ENCODE data around the gene KDM6A. TPM values are rescaled to one million over a fixed set of nuclear protein-coding genes. Genes with fewer than 3 reads are reported as not detected.

The KDM6A gene
- total and polyA plus RNA-seq, 4 donors = 6.3 to 42.3 (median 22.5) TPM

DNA sequence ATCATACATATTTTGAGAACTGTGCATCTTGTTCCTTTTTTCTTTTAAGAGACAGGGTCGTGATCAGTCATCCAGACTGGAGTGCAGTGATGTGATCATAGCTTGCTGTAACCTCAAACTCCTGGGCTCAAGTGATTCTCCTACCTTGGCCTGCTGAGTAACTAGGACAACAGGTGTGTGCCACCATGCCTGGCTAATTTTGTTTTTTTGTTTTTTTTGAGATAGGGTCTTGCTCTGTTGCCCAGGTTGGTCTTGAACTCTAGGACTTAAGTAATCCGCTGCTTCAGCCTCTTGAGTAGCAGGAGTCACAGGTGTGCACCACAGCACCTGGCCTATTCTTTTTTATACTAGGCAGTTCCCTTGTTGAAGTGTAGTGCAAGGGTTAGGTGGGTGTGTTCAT, 24.6 kb downstream of the KDM6A start:
- no peaks in the 10 kb centered on the region for H3K4me1 ChIP-seq (ENCODE audit: control insufficient read depth in 1 of 2, insufficient read depth in 2 of 2, low read length in 2 of 2)
- no peaks in the 10 kb centered on the region for H3K27me3 ChIP-seq (ENCODE audit: control insufficient read depth in 1 of 2, insufficient read depth in 2 of 2, low read length in 1 of 2)
- 97% methylated on average over 2 of the region's 2 CpGs for WGBS, 2 donors
- no peak overlapping the region for H3K4me3 ChIP-seq (ENCODE audit: low read length in 2 of 2)
- H3K36me3 ChIP-seq (ENCODE audit: control insufficient read depth in 1 of 2, insufficient read depth in 2 of 2, low read length in 1 of 2) = no peaks in the 10 kb centered on the region
- no peak for ATAC-seq (ENCODE audit: low FRiP score)
- intact Hi-C loops (cut with DNase I) = no loop called here
- DNase-seq = no peak
- H3K27ac ChIP-seq (ENCODE audit: low read depth in 1 of 2, low read length in 2 of 2) = no peak overlapping the region
- H3K9me3 ChIP-seq (ENCODE audit: control insufficient read depth, low read length) = no peaks in the 10 kb centered on the region

DNA sequence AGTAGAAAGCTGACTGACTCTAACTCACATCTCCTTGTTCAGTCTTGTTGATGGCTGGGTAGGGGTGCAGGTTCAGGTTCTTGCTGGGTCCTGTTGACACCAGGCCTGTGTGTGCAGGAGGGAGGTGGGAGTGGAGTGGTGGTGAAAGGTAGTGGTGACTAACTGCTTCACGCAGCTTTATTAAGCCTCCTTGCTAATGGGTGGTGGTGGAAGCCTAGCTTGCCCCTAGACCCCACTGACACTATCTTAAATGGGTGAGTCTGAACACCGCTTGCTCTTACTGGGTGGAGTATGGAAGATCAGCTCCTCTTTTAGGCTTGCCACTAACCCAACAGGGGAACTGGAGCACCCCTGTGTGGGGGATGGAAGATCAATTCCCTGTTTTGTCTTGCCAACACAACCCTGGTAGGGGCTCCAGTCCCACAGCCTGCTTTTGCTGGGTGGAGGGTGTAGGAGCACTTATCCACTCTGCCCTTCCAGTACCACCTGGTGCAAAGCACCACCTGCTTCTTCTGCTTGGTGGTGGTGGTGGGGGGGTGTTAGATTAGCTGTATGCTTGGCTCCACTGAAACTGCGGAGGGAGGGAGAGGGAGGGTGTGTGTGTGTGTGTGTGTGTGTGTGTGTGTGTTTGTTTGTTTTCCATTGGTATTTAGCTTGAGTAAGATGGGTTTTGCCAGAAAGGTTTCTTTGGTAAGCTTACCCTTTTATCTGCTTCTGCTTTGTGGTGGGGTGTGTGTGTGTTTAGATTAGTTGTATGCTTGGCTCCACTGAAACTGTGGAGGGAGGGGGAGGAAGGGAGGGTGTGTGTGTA, 25.6 kb downstream of the KDM6A start:
- intact Hi-C loops (cut with DNase I) = no loop called here
- no peaks in the 10 kb centered on the region for H3K4me1 ChIP-seq (ENCODE audit: control insufficient read depth in 1 of 2, insufficient read depth in 2 of 2, low read length in 2 of 2)
- 88 to 90% methylated on average over 3 of the region's 3 CpGs for WGBS, 2 donors
- no peak overlapping the region for H3K4me3 ChIP-seq (ENCODE audit: low read length in 2 of 2)
- H3K27me3 ChIP-seq (ENCODE audit: control insufficient read depth in 1 of 2, insufficient read depth in 2 of 2, low read length in 1 of 2) = no peaks in the 10 kb centered on the region
- H3K9me3 ChIP-seq (ENCODE audit: control insufficient read depth, low read length) = no peaks in the 10 kb centered on the region
- no peak overlapping the region for H3K27ac ChIP-seq (ENCODE audit: low read depth in 1 of 2, low read length in 2 of 2)
- no peak for DNase-seq
- peak; percentile 36 for ATAC-seq (ENCODE audit: low FRiP score)
- no peaks in the 10 kb centered on the region for H3K36me3 ChIP-seq (ENCODE audit: control insufficient read depth in 1 of 2, insufficient read depth in 2 of 2, low read length in 1 of 2)

DNA sequence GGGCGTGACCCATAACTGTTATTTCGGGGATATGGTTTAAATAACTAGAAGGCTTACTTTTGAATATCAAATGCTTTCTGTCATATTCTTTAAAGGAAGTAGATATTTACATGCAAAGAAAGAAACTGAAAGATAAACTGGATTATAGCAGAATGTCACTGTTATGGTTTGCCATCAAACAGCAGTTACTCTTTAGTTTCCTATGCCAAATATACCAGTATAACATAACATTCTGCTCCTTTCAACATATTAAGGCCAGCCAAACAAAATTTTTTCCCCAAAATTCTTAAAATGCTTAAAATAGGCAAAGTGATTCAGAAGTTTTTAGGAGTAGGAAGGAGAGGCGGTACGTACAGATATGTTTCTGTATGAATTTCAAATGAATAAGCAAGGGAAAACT, 27.0 kb downstream of the KDM6A start:
- WGBS, 2 donors = 22 to 25% methylated on average over 4 of the region's 4 CpGs
- Histone ChIP-seq H3K27ac (ENCODE audit: low read depth in 1 of 2, low read length in 2 of 2) (no peak overlapping the region), H3K4me1 (ENCODE audit: control insufficient read depth in 1 of 2, insufficient read depth in 2 of 2, low read length in 2 of 2) (peaks cover 0 to 6% of the 10 kb centered on the region in 2 donors), H3K4me3 (ENCODE audit: low read length in 2 of 2) (no peak overlapping the region), H3K9me3 (ENCODE audit: control insufficient read depth, low read length) (no peaks in the 10 kb centered on the region), H3K27me3 (ENCODE audit: control insufficient read depth in 1 of 2, insufficient read depth in 2 of 2, low read length in 1 of 2) (no peaks in the 10 kb centered on the region), H3K36me3 (ENCODE audit: control insufficient read depth in 1 of 2, insufficient read depth in 2 of 2, low read length in 1 of 2) (no peaks in the 10 kb centered on the region)
- ATAC-seq (ENCODE audit: low FRiP score) (no peak), DNase-seq (no peak)
- intact Hi-C loops (cut with DNase I) = no loop called here

DNA sequence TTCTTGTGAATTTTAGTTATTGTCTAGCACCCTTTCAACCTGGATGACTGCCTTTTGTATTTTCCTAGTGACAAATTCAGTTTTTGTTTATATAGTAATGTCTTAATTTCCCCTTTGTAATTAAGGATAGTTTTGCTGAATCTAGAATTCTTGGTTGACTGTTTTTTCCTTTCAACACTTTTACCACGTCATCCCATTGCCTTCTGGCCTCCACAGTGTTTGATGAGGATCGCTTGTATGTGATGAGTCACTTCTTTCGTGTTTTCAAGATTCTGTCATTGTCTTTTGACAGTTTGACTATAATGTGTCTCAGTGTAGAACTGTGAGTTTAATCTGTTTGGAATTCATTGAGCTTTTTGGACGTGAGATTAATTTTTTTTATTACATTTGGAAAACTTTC, 30.1 kb downstream of the KDM6A start:
- no peak for DNase-seq
- H3K4me1 ChIP-seq (ENCODE audit: control insufficient read depth in 1 of 2, insufficient read depth in 2 of 2, low read length in 2 of 2) = peaks cover 0 to 7% of the 10 kb centered on the region in 2 donors
- WGBS, 2 donors = 63 to 75% methylated on average over 4 of the region's 4 CpGs

DNA sequence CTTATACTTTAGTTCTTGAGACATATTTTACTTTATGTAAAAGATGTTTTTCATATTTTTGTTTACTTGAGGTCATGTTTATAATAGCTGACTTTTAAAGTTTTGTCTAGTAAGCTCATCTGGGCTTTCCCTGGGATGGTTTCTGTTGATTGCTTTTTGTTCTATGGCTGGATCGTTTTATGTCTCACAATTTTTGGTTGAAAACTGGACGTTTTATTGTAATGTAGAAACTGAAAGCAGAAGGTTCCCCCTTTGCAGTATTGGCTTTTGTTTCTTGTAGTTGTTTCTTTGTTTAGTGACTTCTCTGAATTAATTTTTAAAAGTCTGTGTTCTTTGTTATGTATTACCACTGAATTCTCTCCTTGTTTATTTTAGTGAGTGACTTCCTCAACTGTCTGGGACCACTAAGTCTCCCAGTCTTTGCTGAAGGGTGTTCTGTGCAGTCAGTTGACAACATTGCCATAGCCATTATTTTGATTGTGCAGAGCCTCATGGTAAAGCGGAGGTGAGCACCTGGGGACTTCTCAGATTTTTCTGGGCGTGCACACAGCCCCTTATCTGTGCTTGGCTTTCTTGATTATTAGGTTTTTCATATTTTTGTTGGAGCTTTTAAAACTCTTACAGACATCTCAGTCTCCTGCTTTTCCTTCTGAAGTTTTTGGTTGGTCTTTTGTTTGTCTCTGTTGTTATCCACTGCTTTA, 31.0 kb downstream of the KDM6A start:
- intact Hi-C loops (cut with DNase I) = no loop called here
- Histone ChIP-seq H3K9me3 (ENCODE audit: control insufficient read depth, low read length) (no peaks in the 10 kb centered on the region), H3K27me3 (ENCODE audit: control insufficient read depth in 1 of 2, insufficient read depth in 2 of 2, low read length in 1 of 2) (no peaks in the 10 kb centered on the region), H3K36me3 (ENCODE audit: control insufficient read depth in 1 of 2, insufficient read depth in 2 of 2, low read length in 1 of 2) (no peaks in the 10 kb centered on the region), H3K27ac (ENCODE audit: low read depth in 1 of 2, low read length in 2 of 2) (no peak overlapping the region), H3K4me1 (ENCODE audit: control insufficient read depth in 1 of 2, insufficient read depth in 2 of 2, low read length in 2 of 2) (peaks cover 0 to 10% of the 10 kb centered on the region in 2 donors), H3K4me3 (ENCODE audit: low read length in 2 of 2) (no peak overlapping the region)
- ATAC-seq (ENCODE audit: low FRiP score) = no peak
- 42 to 43% methylated on average over 4 of the region's 4 CpGs for WGBS, 2 donors
- DNase-seq = no peak

More for the DNA sequence above, 30.1 kb downstream of the KDM6A start:
- no peak overlapping the region for H3K4me3 ChIP-seq (ENCODE audit: low read length in 2 of 2)
- intact Hi-C loops (cut with DNase I) = no loop called here
- no peaks in the 10 kb centered on the region for H3K36me3 ChIP-seq (ENCODE audit: control insufficient read depth in 1 of 2, insufficient read depth in 2 of 2, low read length in 1 of 2)
- no peaks in the 10 kb centered on the region for H3K9me3 ChIP-seq (ENCODE audit: control insufficient read depth, low read length)
- no peak overlapping the region for H3K27ac ChIP-seq (ENCODE audit: low read depth in 1 of 2, low read length in 2 of 2)
- ATAC-seq (ENCODE audit: low FRiP score) = no peak
- no peaks in the 10 kb centered on the region for H3K27me3 ChIP-seq (ENCODE audit: control insufficient read depth in 1 of 2, insufficient read depth in 2 of 2, low read length in 1 of 2)

DNA sequence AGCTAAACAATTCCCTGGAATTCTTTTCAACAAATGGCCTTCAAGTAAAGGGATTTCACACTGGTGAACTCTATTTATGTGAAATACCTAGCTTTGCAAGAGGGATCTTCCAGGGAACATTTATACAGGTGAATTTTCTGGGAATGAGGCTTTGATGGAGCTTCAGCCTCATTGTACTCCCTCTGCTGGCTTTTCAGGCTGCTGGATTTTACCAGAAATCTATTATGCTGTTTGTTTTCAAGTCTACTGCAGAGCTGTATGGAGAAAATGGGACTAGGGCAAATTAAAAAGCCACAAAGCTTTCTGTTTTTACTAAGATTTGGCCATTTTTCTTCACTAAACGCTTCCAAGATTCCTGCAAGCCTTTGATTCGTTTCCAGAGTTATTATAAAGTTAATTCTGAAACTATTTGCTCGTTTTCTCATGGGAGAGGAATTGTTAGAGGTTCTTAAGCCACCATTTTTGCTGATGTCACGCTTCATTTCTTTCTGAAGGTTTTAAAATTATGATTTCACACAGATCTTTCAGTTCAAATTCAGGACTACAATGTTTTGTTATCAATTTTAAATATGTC, 31.6 kb downstream of the KDM6A start:
- WGBS, 2 donors = 23 to 25% methylated on average over 4 of the region's 4 CpGs

DNA sequence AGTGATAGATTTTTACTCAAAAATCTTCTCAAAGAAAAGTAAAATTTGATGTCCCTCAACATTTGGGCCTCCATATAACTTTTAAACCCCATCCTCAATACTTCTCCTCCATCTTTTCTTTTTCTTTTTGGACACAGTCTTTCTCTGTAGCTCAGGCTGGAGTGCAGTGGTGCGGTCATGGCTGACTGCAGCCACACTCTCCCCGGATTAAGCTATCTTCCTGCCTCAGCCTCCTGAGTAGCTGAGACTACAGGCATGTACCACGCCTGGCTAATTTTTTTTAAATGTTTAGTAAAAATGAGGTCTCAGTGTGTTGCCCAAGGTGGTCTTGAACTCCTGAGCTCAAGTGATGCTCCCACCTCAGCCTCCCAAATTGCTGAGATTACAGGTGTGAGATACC, 33.1 kb downstream of the KDM6A start:
- Histone ChIP-seq H3K4me3 (ENCODE audit: low read length in 2 of 2) (no peak overlapping the region), H3K27ac (ENCODE audit: low read depth in 1 of 2, low read length in 2 of 2) (no peak overlapping the region), H3K9me3 (ENCODE audit: control insufficient read depth, low read length) (no peaks in the 10 kb centered on the region), H3K36me3 (ENCODE audit: control insufficient read depth in 1 of 2, insufficient read depth in 2 of 2, low read length in 1 of 2) (no peaks in the 10 kb centered on the region), H3K4me1 (ENCODE audit: control insufficient read depth in 1 of 2, insufficient read depth in 2 of 2, low read length in 2 of 2) (peaks cover 0 to 10% of the 10 kb centered on the region in 2 donors), H3K27me3 (ENCODE audit: control insufficient read depth in 1 of 2, insufficient read depth in 2 of 2, low read length in 1 of 2) (no peaks in the 10 kb centered on the region)
- ATAC-seq (ENCODE audit: low FRiP score) (no peak), DNase-seq (no peak)
- 90 to 92% methylated on average over 3 of the region's 3 CpGs for WGBS, 2 donors
- intact Hi-C loops (cut with DNase I) = no loop called here

More for the DNA sequence above, 31.6 kb downstream of the KDM6A start:
- Histone ChIP-seq H3K9me3 (ENCODE audit: control insufficient read depth, low read length) (no peaks in the 10 kb centered on the region), H3K27ac (ENCODE audit: low read depth in 1 of 2, low read length in 2 of 2) (no peak overlapping the region), H3K27me3 (ENCODE audit: control insufficient read depth in 1 of 2, insufficient read depth in 2 of 2, low read length in 1 of 2) (no peaks in the 10 kb centered on the region), H3K4me3 (ENCODE audit: low read length in 2 of 2) (no peak overlapping the region), H3K36me3 (ENCODE audit: control insufficient read depth in 1 of 2, insufficient read depth in 2 of 2, low read length in 1 of 2) (no peaks in the 10 kb centered on the region), H3K4me1 (ENCODE audit: control insufficient read depth in 1 of 2, insufficient read depth in 2 of 2, low read length in 2 of 2) (peaks cover 0 to 10% of the 10 kb centered on the region in 2 donors)
- DNase-seq (no peak), ATAC-seq (ENCODE audit: low FRiP score) (no peak)
- intact Hi-C loops (cut with DNase I) = no loop called here

DNA sequence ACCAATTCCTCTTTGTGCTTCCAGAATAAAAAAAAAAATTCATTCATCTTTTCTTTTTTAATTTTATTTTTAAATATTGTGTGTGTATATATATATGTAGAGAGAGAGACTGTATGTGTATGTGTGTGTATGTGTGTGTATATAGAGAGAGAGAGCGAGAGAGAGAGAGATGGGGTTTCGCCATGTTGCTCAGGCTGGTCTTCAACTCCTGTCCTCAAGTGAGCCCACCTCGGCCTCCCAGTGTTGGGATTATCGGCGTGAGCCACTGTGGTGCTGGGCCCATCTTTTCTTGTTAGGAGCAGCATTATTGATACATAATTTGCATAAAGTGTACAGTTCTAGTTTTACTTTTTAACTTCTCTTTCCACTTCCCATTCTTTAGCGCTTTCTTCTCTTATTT, 33.6 kb downstream of the KDM6A start:
- intact Hi-C loops (cut with DNase I) = no loop called here
- DNase-seq (no peak), ATAC-seq (ENCODE audit: low FRiP score) (no peak)
- Histone ChIP-seq H3K9me3 (ENCODE audit: control insufficient read depth, low read length) (no peaks in the 10 kb centered on the region), H3K36me3 (ENCODE audit: control insufficient read depth in 1 of 2, insufficient read depth in 2 of 2, low read length in 1 of 2) (no peaks in the 10 kb centered on the region), H3K27ac (ENCODE audit: low read depth in 1 of 2, low read length in 2 of 2) (no peak overlapping the region), H3K4me1 (ENCODE audit: control insufficient read depth in 1 of 2, insufficient read depth in 2 of 2, low read length in 2 of 2) (peaks cover 0 to 10% of the 10 kb centered on the region in 2 donors), H3K4me3 (ENCODE audit: low read length in 2 of 2) (no peak overlapping the region), H3K27me3 (ENCODE audit: control insufficient read depth in 1 of 2, insufficient read depth in 2 of 2, low read length in 1 of 2) (no peaks in the 10 kb centered on the region)
- 96 to 98% methylated on average over 6 of the region's 6 CpGs for WGBS, 2 donors
